ENCODE data around the gene METTL1. TPM values are rescaled to one million over a fixed set of nuclear protein-coding genes. Genes with fewer than 3 reads are reported as not detected.

The METTL1 gene
- polyA plus RNA-seq, 4 donors = 2.2 to 21.9 (median 11.6) TPM

DNA sequence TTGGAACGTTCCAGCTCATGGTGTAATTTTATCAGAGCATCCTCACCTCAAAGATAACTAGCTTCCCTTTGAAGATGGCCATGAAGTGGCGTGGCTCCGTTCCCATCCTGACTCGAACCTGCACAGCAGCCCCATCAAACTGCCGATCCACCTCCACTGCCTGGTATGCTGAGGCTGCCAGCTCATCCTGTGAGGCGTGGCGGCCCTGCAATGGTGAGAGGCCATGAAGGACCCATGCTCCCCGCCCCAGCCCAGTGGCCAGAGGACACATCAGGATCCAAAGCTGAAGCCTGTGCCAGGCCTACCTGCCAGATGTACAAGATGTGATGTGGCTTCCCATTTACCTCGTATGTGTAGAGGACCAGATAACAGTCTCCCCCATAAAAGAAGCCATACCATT, 35.4 kb upstream of the METTL1 start:
- DNase-seq (no peak), FAIRE-seq (no peak)
- WGBS, 3 donors = 88 to 92% (median 89%) methylated on average over 9 of the region's 9 CpGs

DNA sequence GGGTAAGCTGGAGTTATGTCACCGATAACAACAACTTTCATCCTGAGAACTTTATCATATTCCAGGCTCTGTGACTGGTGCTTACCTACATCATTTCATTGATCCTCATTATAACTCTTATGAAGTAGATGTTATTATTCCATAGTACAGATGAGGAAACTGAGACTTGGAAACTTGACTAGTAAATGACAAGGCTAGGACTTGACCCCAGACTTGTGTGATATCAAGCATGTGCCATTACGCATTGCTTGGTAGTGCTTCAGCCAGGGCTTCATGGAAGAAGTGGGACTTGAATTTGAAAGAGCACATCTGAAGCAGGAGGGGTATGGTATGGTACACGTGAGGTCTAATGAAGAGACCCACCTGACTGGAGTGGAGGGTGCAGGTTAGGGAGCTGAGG, 34.8 kb upstream of the METTL1 start:
- H3K36me3 ChIP-seq (ENCODE audit: control insufficient read depth in 3 of 3, insufficient read depth in 2 of 3, low read depth in 1 of 3, low read length in 3 of 3) = peaks cover 5 to 61% (median 6%) of the 10 kb centered on the region in 3 donors
- WGBS, 3 donors = 96 to 98% (median 96%) methylated on average over 3 of the region's 3 CpGs
- H3K4me1 ChIP-seq (ENCODE audit: control insufficient read depth in 3 of 3, insufficient read depth in 2 of 3, low read depth in 1 of 3, low read length in 2 of 3) = no peaks in the 10 kb centered on the region
- H3K27me3 ChIP-seq (ENCODE audit: control insufficient read depth in 3 of 3, insufficient read depth in 3 of 3, low read length in 3 of 3) = no peaks in the 10 kb centered on the region
- FAIRE-seq (no peak), DNase-seq (no peak)
- H3K4me3 ChIP-seq (ENCODE audit: low read depth in 1 of 3, low read length in 3 of 3) = no peak overlapping the region
- no peak overlapping the region for H3K27ac ChIP-seq (ENCODE audit: low read depth in 1 of 3, low read length in 2 of 3)
- no peaks in the 10 kb centered on the region for H3K9me3 ChIP-seq (ENCODE audit: control insufficient read depth in 2 of 2, insufficient read depth in 1 of 2, low read depth in 1 of 2, low read length in 1 of 2)

More for the DNA sequence above, 35.4 kb upstream of the METTL1 start:
- Histone ChIP-seq H3K4me1 (ENCODE audit: control insufficient read depth in 3 of 3, insufficient read depth in 2 of 3, low read depth in 1 of 3, low read length in 2 of 3) (no peaks in the 10 kb centered on the region), H3K27me3 (ENCODE audit: control insufficient read depth in 3 of 3, insufficient read depth in 3 of 3, low read length in 3 of 3) (no peaks in the 10 kb centered on the region), H3K27ac (ENCODE audit: low read depth in 1 of 3, low read length in 2 of 3) (no peak overlapping the region), H3K4me3 (ENCODE audit: low read depth in 1 of 3, low read length in 3 of 3) (no peak overlapping the region), H3K36me3 (ENCODE audit: control insufficient read depth in 3 of 3, insufficient read depth in 2 of 3, low read depth in 1 of 3, low read length in 3 of 3) (peaks cover 4 to 60% (median 5%) of the 10 kb centered on the region in 3 donors), H3K9me3 (ENCODE audit: control insufficient read depth in 2 of 2, insufficient read depth in 1 of 2, low read depth in 1 of 2, low read length in 1 of 2) (no peaks in the 10 kb centered on the region)

DNA sequence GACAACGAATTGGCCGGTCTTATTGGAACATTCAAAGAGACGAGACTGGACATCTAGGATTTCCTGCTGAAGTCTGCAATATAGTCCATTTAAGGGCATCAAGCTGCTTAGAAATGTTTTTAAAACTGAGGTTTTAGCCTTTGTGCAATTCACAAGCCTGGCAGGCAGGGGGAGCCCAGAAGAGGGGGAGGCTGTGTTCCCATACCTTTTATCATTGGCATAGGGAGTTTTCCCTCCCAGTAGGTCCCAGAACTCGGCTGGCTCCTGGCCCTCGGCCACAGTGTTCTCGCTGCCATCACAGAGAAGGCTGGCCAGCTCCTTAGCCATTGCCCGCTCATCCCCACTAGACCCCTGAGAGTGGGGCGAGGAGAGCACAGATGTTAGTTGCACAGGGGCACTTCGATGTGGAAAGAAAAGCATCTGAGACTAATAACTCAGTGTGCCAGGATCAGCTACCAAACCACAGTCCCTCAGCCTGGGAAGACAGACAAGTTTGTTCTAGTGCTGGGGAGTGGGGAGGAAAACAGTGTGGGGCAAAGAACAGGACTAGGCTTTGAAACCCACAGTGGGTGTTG, 31.5 kb upstream of the METTL1 start:
- WGBS, 3 donors = 56 to 62% (median 57%) methylated on average over 9 of the region's 9 CpGs
- H3K36me3 ChIP-seq (ENCODE audit: control insufficient read depth in 3 of 3, insufficient read depth in 2 of 3, low read depth in 1 of 3, low read length in 3 of 3) = peaks cover 6 to 48% (median 16%) of the 10 kb centered on the region in 3 donors
- peak; percentile 47 to 48 for DNase-seq
- H3K27me3 ChIP-seq (ENCODE audit: control insufficient read depth in 3 of 3, insufficient read depth in 3 of 3, low read length in 3 of 3) = no peaks in the 10 kb centered on the region
- no peak overlapping the region for H3K27ac ChIP-seq (ENCODE audit: low read depth in 1 of 3, low read length in 2 of 3)
- no peak overlapping the region for H3K4me3 ChIP-seq (ENCODE audit: low read depth in 1 of 3, low read length in 3 of 3)
- no peak for FAIRE-seq
- H3K9me3 ChIP-seq (ENCODE audit: control insufficient read depth in 2 of 2, insufficient read depth in 1 of 2, low read depth in 1 of 2, low read length in 1 of 2) = no peaks in the 10 kb centered on the region
- no peaks in the 10 kb centered on the region for H3K4me1 ChIP-seq (ENCODE audit: control insufficient read depth in 3 of 3, insufficient read depth in 2 of 3, low read depth in 1 of 3, low read length in 2 of 3)

- Histone ChIP-seq H3K27ac (ENCODE audit: low read depth in 1 of 3, low read length in 2 of 3) (no peak overlapping the region), H3K9me3 (ENCODE audit: control insufficient read depth in 2 of 2, insufficient read depth in 1 of 2, low read depth in 1 of 2, low read length in 1 of 2) (no peaks in the 10 kb centered on the region), H3K4me1 (ENCODE audit: control insufficient read depth in 3 of 3, insufficient read depth in 2 of 3, low read depth in 1 of 3, low read length in 2 of 3) (no peaks in the 10 kb centered on the region), H3K27me3 (ENCODE audit: control insufficient read depth in 3 of 3, insufficient read depth in 3 of 3, low read length in 3 of 3) (no peaks in the 10 kb centered on the region), H3K36me3 (ENCODE audit: control insufficient read depth in 3 of 3, insufficient read depth in 2 of 3, low read depth in 1 of 3, low read length in 3 of 3) (peaks cover 2 to 41% (median 16%) of the 10 kb centered on the region in 3 donors), H3K4me3 (ENCODE audit: low read depth in 1 of 3, low read length in 3 of 3) (no peak overlapping the region)
- DNase-seq = no peak
- WGBS, 3 donors = 93 to 97% (median 95%) methylated on average over 1 of the region's 1 CpG
- no peak for FAIRE-seq
These were observed 30.7 kb upstream of the METTL1 start for GRCh38 chr12:57802607-57803006.

GRCh38 chr12:57800965-57801364, 29.1 kb upstream of the METTL1 start:
- Histone ChIP-seq H3K27ac (ENCODE audit: low read depth in 1 of 3, low read length in 2 of 3) (no peak overlapping the region), H3K36me3 (ENCODE audit: control insufficient read depth in 3 of 3, insufficient read depth in 2 of 3, low read depth in 1 of 3, low read length in 3 of 3) (peaks cover 9 to 33% (median 20%) of the 10 kb centered on the region in 3 donors), H3K9me3 (ENCODE audit: control insufficient read depth in 2 of 2, insufficient read depth in 1 of 2, low read depth in 1 of 2, low read length in 1 of 2) (no peaks in the 10 kb centered on the region), H3K27me3 (ENCODE audit: control insufficient read depth in 3 of 3, insufficient read depth in 3 of 3, low read length in 3 of 3) (no peaks in the 10 kb centered on the region), H3K4me1 (ENCODE audit: control insufficient read depth in 3 of 3, insufficient read depth in 2 of 3, low read depth in 1 of 3, low read length in 2 of 3) (no peaks in the 10 kb centered on the region), H3K4me3 (ENCODE audit: low read depth in 1 of 3, low read length in 3 of 3) (no peak overlapping the region)
- WGBS, 3 donors = 93 to 100% (median 94%) methylated on average over 3 of the region's 3 CpGs
- DNase-seq (no peak), FAIRE-seq (no peak)

DNA sequence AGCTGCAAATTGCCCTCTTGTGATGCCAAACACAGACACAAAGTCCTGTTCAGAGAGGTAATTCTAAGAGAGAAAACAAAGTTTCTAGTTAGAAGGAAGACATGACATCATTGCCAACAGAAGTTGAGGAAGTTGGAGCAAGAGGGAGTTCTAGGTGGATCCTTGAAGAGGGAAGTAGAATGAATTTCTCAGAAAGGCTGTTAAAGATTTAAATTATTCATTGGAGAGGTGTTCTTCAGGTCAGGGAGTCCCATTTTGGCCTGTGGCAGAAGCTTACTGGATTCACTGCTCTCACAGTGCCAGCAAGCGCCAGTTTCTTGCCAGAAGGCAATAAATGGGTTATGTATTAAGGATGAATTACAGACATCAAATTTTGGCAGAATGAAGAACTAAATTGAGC, 26.0 kb upstream of the METTL1 start:
- Histone ChIP-seq H3K4me3 (ENCODE audit: low read depth in 1 of 3, low read length in 3 of 3) (no peak overlapping the region), H3K27me3 (ENCODE audit: control insufficient read depth in 3 of 3, insufficient read depth in 3 of 3, low read length in 3 of 3) (no peaks in the 10 kb centered on the region), H3K9me3 (ENCODE audit: control insufficient read depth in 2 of 2, insufficient read depth in 1 of 2, low read depth in 1 of 2, low read length in 1 of 2) (no peaks in the 10 kb centered on the region), H3K4me1 (ENCODE audit: control insufficient read depth in 3 of 3, insufficient read depth in 2 of 3, low read depth in 1 of 3, low read length in 2 of 3) (no peaks in the 10 kb centered on the region), H3K36me3 (ENCODE audit: control insufficient read depth in 3 of 3, insufficient read depth in 2 of 3, low read depth in 1 of 3, low read length in 3 of 3) (peaks cover 12 to 34% (median 24%) of the 10 kb centered on the region in 3 donors), H3K27ac (ENCODE audit: low read depth in 1 of 3, low read length in 2 of 3) (no peak overlapping the region)
- WGBS, 3 donors = 86 to 100% (median 95%) methylated on average over 1 of the region's 1 CpG
- DNase-seq (no peak), FAIRE-seq (no peak)

GRCh38 chr12:57796996-57797395, 25.1 kb upstream of the METTL1 start:
- H3K27ac ChIP-seq (ENCODE audit: low read depth in 1 of 3, low read length in 2 of 3) = no peak overlapping the region
- 96 to 100% (median 97%) methylated on average over 1 of the region's 1 CpG for WGBS, 3 donors
- H3K4me1 ChIP-seq (ENCODE audit: control insufficient read depth in 3 of 3, insufficient read depth in 2 of 3, low read depth in 1 of 3, low read length in 2 of 3) = no peaks in the 10 kb centered on the region
- peaks cover 13 to 36% (median 23%) of the 10 kb centered on the region in 3 donors for H3K36me3 ChIP-seq (ENCODE audit: control insufficient read depth in 3 of 3, insufficient read depth in 2 of 3, low read depth in 1 of 3, low read length in 3 of 3)
- H3K4me3 ChIP-seq (ENCODE audit: low read depth in 1 of 3, low read length in 3 of 3) = no peak overlapping the region
- H3K9me3 ChIP-seq (ENCODE audit: control insufficient read depth in 2 of 2, insufficient read depth in 1 of 2, low read depth in 1 of 2, low read length in 1 of 2) = no peaks in the 10 kb centered on the region
- H3K27me3 ChIP-seq (ENCODE audit: control insufficient read depth in 3 of 3, insufficient read depth in 3 of 3, low read length in 3 of 3) = no peaks in the 10 kb centered on the region
- FAIRE-seq = no peak
- no peak for DNase-seq

DNA sequence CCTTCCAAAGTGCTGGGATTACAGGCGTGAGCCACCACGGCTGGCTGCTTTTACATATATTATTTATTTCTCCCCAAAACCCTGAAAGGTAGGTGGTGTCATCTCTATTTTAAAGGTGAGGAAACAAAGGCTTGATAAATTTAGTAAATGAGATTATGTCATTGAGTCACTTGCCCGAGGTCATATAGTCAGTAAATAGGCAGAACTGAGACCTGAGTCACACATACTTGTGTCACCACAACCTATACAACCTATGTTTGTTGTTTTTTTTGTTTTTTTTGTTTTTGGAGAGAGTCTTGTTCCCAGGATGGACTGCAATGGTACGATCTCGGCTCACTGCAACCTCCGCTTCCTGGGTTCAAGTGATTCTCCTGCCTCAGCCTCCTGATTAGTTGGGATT, 23.4 kb upstream of the METTL1 start:
- 92 to 95% (median 93%) methylated on average over 6 of the region's 6 CpGs for WGBS, 3 donors
- peaks cover 12 to 36% (median 22%) of the 10 kb centered on the region in 3 donors for H3K36me3 ChIP-seq (ENCODE audit: control insufficient read depth in 3 of 3, insufficient read depth in 2 of 3, low read depth in 1 of 3, low read length in 3 of 3)
- no peaks in the 10 kb centered on the region for H3K4me1 ChIP-seq (ENCODE audit: control insufficient read depth in 3 of 3, insufficient read depth in 2 of 3, low read depth in 1 of 3, low read length in 2 of 3)
- FAIRE-seq (no peak), DNase-seq (no peak)
- H3K9me3 ChIP-seq (ENCODE audit: control insufficient read depth in 2 of 2, insufficient read depth in 1 of 2, low read depth in 1 of 2, low read length in 1 of 2) = no peaks in the 10 kb centered on the region
- no peaks in the 10 kb centered on the region for H3K27me3 ChIP-seq (ENCODE audit: control insufficient read depth in 3 of 3, insufficient read depth in 3 of 3, low read length in 3 of 3)
- H3K27ac ChIP-seq (ENCODE audit: low read depth in 1 of 3, low read length in 2 of 3) = no peak overlapping the region
- H3K4me3 ChIP-seq (ENCODE audit: low read depth in 1 of 3, low read length in 3 of 3) = no peak overlapping the region

DNA sequence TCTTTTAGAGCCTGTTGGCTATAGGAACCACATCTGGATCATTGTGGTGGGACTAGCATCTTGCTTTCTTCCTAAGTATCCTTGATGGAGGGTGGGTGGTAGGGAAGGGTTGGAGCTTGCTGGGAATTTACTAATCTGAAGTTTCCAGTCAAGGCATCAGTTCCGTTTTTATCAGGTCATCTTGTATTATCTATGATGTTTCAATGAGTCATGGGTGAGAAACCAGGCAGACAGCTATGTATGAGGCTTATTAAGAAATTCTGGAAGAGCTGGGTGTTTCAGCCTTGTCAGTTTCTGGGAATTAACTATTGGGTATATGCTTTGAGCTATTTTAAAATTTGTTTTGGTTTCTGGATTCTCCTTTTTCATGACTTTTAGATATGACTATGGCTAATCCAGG, 22.0 kb upstream of the METTL1 start:
- no peak overlapping the region for H3K27ac ChIP-seq (ENCODE audit: low read depth in 1 of 3, low read length in 2 of 3)
- peaks cover 12 to 43% (median 15%) of the 10 kb centered on the region in 3 donors for H3K36me3 ChIP-seq (ENCODE audit: control insufficient read depth in 3 of 3, insufficient read depth in 2 of 3, low read depth in 1 of 3, low read length in 3 of 3)
- H3K9me3 ChIP-seq (ENCODE audit: control insufficient read depth in 2 of 2, insufficient read depth in 1 of 2, low read depth in 1 of 2, low read length in 1 of 2) = no peaks in the 10 kb centered on the region
- DNase-seq = no peak
- no peak for FAIRE-seq
- no peaks in the 10 kb centered on the region for H3K27me3 ChIP-seq (ENCODE audit: control insufficient read depth in 3 of 3, insufficient read depth in 3 of 3, low read length in 3 of 3)
- 16 to 36% (median 31%) methylated on average over 1 of the region's 1 CpG for WGBS, 3 donors
- H3K4me1 ChIP-seq (ENCODE audit: control insufficient read depth in 3 of 3, insufficient read depth in 2 of 3, low read depth in 1 of 3, low read length in 2 of 3) = no peaks in the 10 kb centered on the region
- no peak overlapping the region for H3K4me3 ChIP-seq (ENCODE audit: low read depth in 1 of 3, low read length in 3 of 3)
